Smooth muscle cell (in vitro differentiated cells): ENCODE results near the gene CLSTN2. TPM values are rescaled to one million over a fixed set of nuclear protein-coding genes. Genes with fewer than 3 reads are reported as not detected.

Experiments used
- DNase-seq: peaks from one replicate; lab custom pipeline; 2025; ENCODE audit not compliant: unreplicated experiment; lab: John Stamatoyannopoulos, UW
- H2AFZ ChIP-seq: fragments of 200-600 bp; sonication (generic); 2 replicates; pipeline ENCODE4 v1.6.0; 2016; ENCODE audit warnings: antibody characterized with exemption, low read depth, mild to moderate bottlenecking
- H3F3A ChIP-seq: fragments of 200-600 bp; sonication (generic); 2 replicates; pipeline ENCODE4 v1.6.0; 2017; ENCODE audit warnings: antibody characterized with exemption, low read depth
- H3K27ac ChIP-seq: fragments of 200-600 bp; sonication (generic); 2 replicates; pipeline ENCODE4 v1.5.1; 2016; ENCODE audit warnings: low read depth, mild to moderate bottlenecking
- H3K27me3 ChIP-seq: fragments of 200-600 bp; sonication (generic); 2 replicates; pipeline ENCODE4 v1.6.1; 2016; ENCODE audit warnings: low read depth, mild to moderate bottlenecking
- H3K36me3 ChIP-seq: fragments of 200-600 bp; sonication (generic); 2 replicates; pipeline ENCODE4 v1.5.1; 2016; ENCODE audit warnings: low read depth
- H3K4me1 ChIP-seq: fragments of 200-600 bp; sonication (generic); 2 replicates; pipeline ENCODE4 v1.5.1; 2016; ENCODE audit warnings: low read depth
- H3K4me2 ChIP-seq: fragments of 200-600 bp; sonication (generic); 2 replicates; pipeline ENCODE4 v1.6.0; 2016; ENCODE audit warnings: mild to moderate bottlenecking
- H3K4me3 ChIP-seq: fragments of 200-600 bp; sonication (generic); 2 replicates; pipeline ENCODE4 v1.5.1; 2016; ENCODE audit warnings: mild to moderate bottlenecking
- H3K79me2 ChIP-seq: fragments of 200-600 bp; sonication (generic); 2 replicates; pipeline ENCODE4 v1.6.0; 2016; ENCODE audit warnings: low read depth, mild to moderate bottlenecking
- H3K9ac ChIP-seq: fragments of 200-600 bp; sonication (generic); 2 replicates; pipeline ENCODE4 v1.6.0; 2016; ENCODE audit warnings: low read depth
- H3K9me3 ChIP-seq: fragments of 200-600 bp; sonication (generic); replicated peaks from 2 replicates; pipeline ENCODE4 v1.5.1; 2016; ENCODE audit warnings: low read depth
- H4K20me1 ChIP-seq: fragments of 200-600 bp; sonication (generic); 2 replicates; pipeline ENCODE4 v1.6.0; 2016; ENCODE audit warnings: low read depth
- WGBS: methylation state at CpG from one replicate; pipeline ENCODE4 v1.1.7; 2016; ENCODE audit warnings: low lambda C conversion rate; 5-methylcytosine and 5-hydroxymethylcytosine counted together
- polyA plus RNA-seq: library from polyadenylated mRNA; unstranded; fragments of >200 nt; fragmentation: Nextera tagmentation; extraction: Ambion mirVana; gene quantifications from 2 replicates; pipeline ENCODE4 v1.2.1, GENCODE V29; 2016
- total RNA-seq: library from RNA; depleted of rRNA; stranded (reverse); fragments of >200 nt; gene quantifications from 2 replicates; pipeline ENCODE4 v1.2.3, GENCODE V29; 2014
- TF ChIP-seq, protein P1 (sequence below): fragments of 200-600 bp; sonication (generic); IDR thresholded peaks from 2 replicates; pipeline ENCODE4 v1.5.1; 2017; ENCODE audit warnings: borderline replicate concordance, mild to moderate bottlenecking, antibody characterized with exemption; ENCODE audit not compliant: insufficient read depth, poor library complexity, severe bottlenecking

Gene CLSTN2
- total and polyA plus RNA-seq, 2 experiments from 2014 or later = 0.91 to 1.5 TPM

DNA sequence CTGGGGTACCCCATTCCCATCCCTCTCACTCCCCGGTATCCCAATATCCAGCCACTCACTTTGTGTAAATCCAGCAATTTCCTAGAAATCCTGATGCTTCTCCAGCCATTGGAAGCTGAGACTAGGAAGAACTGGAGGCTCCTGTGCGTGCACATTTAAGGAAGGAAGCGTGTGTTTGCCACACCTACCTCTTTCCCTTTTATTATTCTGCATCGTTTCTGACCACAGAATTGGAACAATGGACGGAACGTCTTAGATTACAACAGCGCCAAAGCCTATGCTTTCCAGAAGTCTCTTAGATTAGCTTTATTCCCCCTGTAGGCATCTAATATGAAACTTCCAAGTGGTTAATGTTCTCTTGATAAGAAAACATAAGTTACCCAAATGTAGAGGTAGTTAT, 508.1 kb downstream of the CLSTN2 start:
- 93% methylated on average over 7 of the region's 7 CpGs for WGBS
- Histone ChIP-seq H3K4me2 (no peak overlapping the region), H4K20me1 (no peaks in the 10 kb centered on the region), H3F3A (no peaks in the 10 kb centered on the region), H3K4me3 (no peak overlapping the region), H2AFZ (no peak overlapping the region), H3K36me3 (no peaks in the 10 kb centered on the region), H3K27ac (no peak overlapping the region), H3K79me2 (no peaks in the 10 kb centered on the region), H3K9me3 (no peaks in the 10 kb centered on the region), H3K9ac (no peak overlapping the region), H3K27me3 (no peaks in the 10 kb centered on the region), H3K4me1 (no peaks in the 10 kb centered on the region)
- no peak for DNase-seq
- TF ChIP-seq, protein P1, sequence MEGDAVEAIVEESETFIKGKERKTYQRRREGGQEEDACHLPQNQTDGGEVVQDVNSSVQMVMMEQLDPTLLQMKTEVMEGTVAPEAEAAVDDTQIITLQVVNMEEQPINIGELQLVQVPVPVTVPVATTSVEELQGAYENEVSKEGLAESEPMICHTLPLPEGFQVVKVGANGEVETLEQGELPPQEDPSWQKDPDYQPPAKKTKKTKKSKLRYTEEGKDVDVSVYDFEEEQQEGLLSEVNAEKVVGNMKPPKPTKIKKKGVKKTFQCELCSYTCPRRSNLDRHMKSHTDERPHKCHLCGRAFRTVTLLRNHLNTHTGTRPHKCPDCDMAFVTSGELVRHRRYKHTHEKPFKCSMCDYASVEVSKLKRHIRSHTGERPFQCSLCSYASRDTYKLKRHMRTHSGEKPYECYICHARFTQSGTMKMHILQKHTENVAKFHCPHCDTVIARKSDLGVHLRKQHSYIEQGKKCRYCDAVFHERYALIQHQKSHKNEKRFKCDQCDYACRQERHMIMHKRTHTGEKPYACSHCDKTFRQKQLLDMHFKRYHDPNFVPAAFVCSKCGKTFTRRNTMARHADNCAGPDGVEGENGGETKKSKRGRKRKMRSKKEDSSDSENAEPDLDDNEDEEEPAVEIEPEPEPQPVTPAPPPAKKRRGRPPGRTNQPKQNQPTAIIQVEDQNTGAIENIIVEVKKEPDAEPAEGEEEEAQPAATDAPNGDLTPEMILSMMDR = no peak

DNA sequence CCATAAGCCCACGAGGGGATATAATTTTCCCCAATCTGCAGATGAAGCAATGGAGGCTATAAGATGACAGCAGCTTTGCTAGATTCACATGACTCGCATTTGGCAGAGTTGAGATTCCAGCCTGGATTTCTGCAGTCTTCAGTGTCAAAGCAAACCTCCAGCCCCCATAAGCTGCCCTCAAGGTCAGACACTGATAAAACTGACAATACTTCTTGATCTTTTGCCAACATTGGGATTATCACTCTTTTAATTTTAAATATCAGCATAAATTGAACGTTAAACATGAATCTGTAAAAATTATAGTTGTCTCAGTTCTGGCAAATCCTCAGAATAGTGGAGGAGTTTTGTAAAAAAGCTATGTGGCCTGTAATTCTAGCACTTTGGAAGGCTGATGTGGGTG, 508.8 kb downstream of the CLSTN2 start:
- no peaks in the 10 kb centered on the region for H4K20me1 ChIP-seq
- no peaks in the 10 kb centered on the region for H3K36me3 ChIP-seq
- no peaks in the 10 kb centered on the region for H3F3A ChIP-seq
- H3K27me3 ChIP-seq = no peaks in the 10 kb centered on the region
- DNase-seq = no peak
- H3K4me3 ChIP-seq = no peak overlapping the region
- no peak overlapping the region for H2AFZ ChIP-seq
- no peak overlapping the region for H3K4me2 ChIP-seq
- no peaks in the 10 kb centered on the region for H3K4me1 ChIP-seq
- H3K27ac ChIP-seq = no peak overlapping the region
- TF ChIP-seq, protein P1 = no peak
- H3K9ac ChIP-seq = no peak overlapping the region
- H3K79me2 ChIP-seq = no peaks in the 10 kb centered on the region
- H3K9me3 ChIP-seq = no peaks in the 10 kb centered on the region
- WGBS = 49% methylated on average over 3 of the region's 3 CpGs

DNA sequence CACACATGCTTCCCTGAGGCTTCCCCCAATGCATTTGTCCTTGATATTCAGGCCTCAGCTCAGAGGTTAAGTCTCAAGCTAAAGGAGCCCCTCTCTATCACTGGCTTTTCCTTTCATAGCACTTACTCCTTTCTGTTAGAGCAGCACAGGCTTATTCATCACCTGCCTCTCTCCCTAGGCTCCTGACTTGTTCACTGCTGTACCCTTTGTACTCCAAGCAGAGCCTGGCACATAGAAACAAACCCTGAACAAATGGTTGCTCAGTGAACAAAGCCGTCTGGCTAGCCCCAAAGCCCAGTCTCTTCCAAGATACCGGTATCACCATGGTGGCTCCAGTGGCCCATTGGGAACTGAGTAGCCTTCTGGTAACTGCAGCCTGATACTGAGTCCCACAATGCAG, 511.7 kb downstream of the CLSTN2 start:
- H3F3A ChIP-seq = no peaks in the 10 kb centered on the region
- H3K27ac ChIP-seq = no peak overlapping the region
- no peaks in the 10 kb centered on the region for H3K79me2 ChIP-seq
- H3K9me3 ChIP-seq = no peaks in the 10 kb centered on the region
- no peak overlapping the region for H3K4me3 ChIP-seq
- no peak overlapping the region for H3K4me2 ChIP-seq
- TF ChIP-seq, protein P1 = no peak
- DNase-seq = no peak
- no peak overlapping the region for H2AFZ ChIP-seq
- H4K20me1 ChIP-seq = no peaks in the 10 kb centered on the region
- H3K36me3 ChIP-seq = no peaks in the 10 kb centered on the region
- no peak overlapping the region for H3K9ac ChIP-seq
- 65% methylated on average over 2 of the region's 2 CpGs for WGBS
- no peaks in the 10 kb centered on the region for H3K4me1 ChIP-seq
- no peaks in the 10 kb centered on the region for H3K27me3 ChIP-seq

DNA sequence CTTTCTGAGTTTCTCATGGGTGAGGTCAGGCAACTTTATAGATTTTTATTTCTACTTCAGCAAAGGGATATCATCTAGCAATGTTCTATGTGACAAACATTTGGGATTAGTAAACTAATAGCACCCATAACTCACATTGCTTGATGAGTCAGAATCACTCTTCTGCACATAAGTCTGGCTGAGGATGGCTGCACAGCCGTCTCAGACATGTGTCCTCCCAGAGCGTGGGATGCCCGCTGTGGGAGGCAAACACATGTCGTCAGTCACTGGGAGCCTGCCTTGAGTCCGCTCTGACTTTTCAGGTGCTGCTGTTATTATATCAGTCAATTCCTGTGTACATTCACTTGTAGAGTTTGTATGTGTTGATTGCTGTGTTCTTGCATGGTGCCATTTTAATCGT, 512.2 kb downstream of the CLSTN2 start:
- Histone ChIP-seq H3K9ac (no peak overlapping the region), H3K9me3 (no peaks in the 10 kb centered on the region), H3K79me2 (no peaks in the 10 kb centered on the region), H2AFZ (no peak overlapping the region), H3K4me2 (no peak overlapping the region), H4K20me1 (no peaks in the 10 kb centered on the region), H3K4me1 (no peaks in the 10 kb centered on the region), H3F3A (no peaks in the 10 kb centered on the region), H3K27me3 (no peaks in the 10 kb centered on the region), H3K4me3 (no peak overlapping the region), H3K36me3 (no peaks in the 10 kb centered on the region), H3K27ac (no peak overlapping the region)
- TF ChIP-seq, protein P1 = no peak
- 62% methylated on average over 6 of the region's 6 CpGs for WGBS
- no peak for DNase-seq
